Tibial artery (tissue), 4 donors: ENCODE results near the gene DIO1.

Source experiments
- DNase-seq, 2 donors: peaks; one replicate each; pipeline ENCODE4 v3.0.0-alpha.2; 2019
- H3K27ac ChIP-seq, 2 donors: fragments of 200-600 bp; sonication (generic) in 1 of 2; 1 replicate in 1 of 2; 2 replicates in 1 of 2; pipeline ENCODE4 v1.5.1; 2018 to 2019; ENCODE audit warnings: mild to moderate bottlenecking in 1 of 2
- H3K27me3 ChIP-seq, 2 donors: fragments of 200-600 bp; sonication (generic) in 1 of 2; one replicate each; pipeline versions ENCODE4 v1.5.1 to v1.6.0; 2016 to 2019
- H3K36me3 ChIP-seq, 3 donors: fragments of 200-600 bp; sonication (generic) in 2 of 3; one replicate each; pipeline ENCODE4 v1.5.1; 2016 to 2019; ENCODE audit warnings: mild to moderate bottlenecking in 2 of 3
- H3K4me1 ChIP-seq, 4 donors: fragments of 200-600 bp; sonication (generic) in 2 of 4; 1 replicate in 3 of 4; 2 replicates in 1 of 4; pipeline ENCODE4 v1.5.1; 2016 to 2019
- H3K4me3 ChIP-seq, 2 donors: fragments of 200-600 bp; sonication (generic) in 1 of 2; 1 replicate in 1 of 2; 2 replicates in 1 of 2; pipeline ENCODE4 v1.5.1; 2018 to 2019; ENCODE audit warnings: mild to moderate bottlenecking in 2 of 2
- H3K9me3 ChIP-seq, 3 donors: fragments of 200-600 bp; sonication (generic) in 1 of 3; one replicate each; pipeline ENCODE4 v1.5.1; 2016 to 2019
- CTCF ChIP-seq, 2 experiments: fragments of 200-600 bp in 1 of 2; fragments of 450-650 bp in 1 of 2; IDR thresholded peaks; one replicate each; pipeline ENCODE4 v1.5.1; 2017 to 2019; ENCODE audit warnings: antibody characterized with exemption in 2 of 2, mild to moderate bottlenecking in 1 of 2, moderate library complexity in 1 of 2
- intact Hi-C: fragments of 100-400 bp; cut with DNase I; formaldehyde crosslinking; loops from one replicate; pipeline ENCODE4 v1.15.0; 2023; ENCODE audit warnings: low total_unique reads

The DIO1 gene

GRCh38 chr1:53951697-53952096 lies 57.7 kb downstream of the DIO1 start:
- no peak for DNase-seq
- no peak overlapping the region for H3K27ac ChIP-seq
- intact Hi-C loops = loop anchor here (5.0 kb wide), 1 partner anchor 74 kb away; no protein-coding TSS in a partner anchor
- no peak overlapping the region for H3K4me3 ChIP-seq
- H3K27me3 ChIP-seq = no peaks in the 10 kb centered on the region
- H3K4me1 ChIP-seq = peaks cover 0 to 37% (median 15%) of the 10 kb centered on the region in 4 donors
- peaks cover 12 to 33% (median 30%) of the 10 kb centered on the region in 3 donors for H3K36me3 ChIP-seq
- no peaks in the 10 kb centered on the region for H3K9me3 ChIP-seq
- TF ChIP-seq CTCF (IDR thresholded peaks at IDR 0.05) = no peak

GRCh38 chr1:53954128-53954527 lies 60.1 kb downstream of the DIO1 start:
- Histone ChIP-seq H3K27ac (no peak overlapping the region), H3K4me1 (peaks cover 0 to 27% (median 3%) of the 10 kb centered on the region in 4 donors), H3K4me3 (no peak overlapping the region), H3K27me3 (no peaks in the 10 kb centered on the region), H3K36me3 (peaks cover 15 to 49% (median 38%) of the 10 kb centered on the region in 3 donors), H3K9me3 (no peaks in the 10 kb centered on the region)
- DNase-seq = no peak
- no peak for TF ChIP-seq CTCF (IDR thresholded peaks at IDR 0.05)
- intact Hi-C loops = loop anchor here (5.0 kb wide), 1 partner anchor 77 kb away; no protein-coding TSS in a partner anchor

- H3K36me3 ChIP-seq = peaks cover 25 to 68% (median 59%) of the 10 kb centered on the region in 3 donors
- TF ChIP-seq CTCF (IDR thresholded peaks at IDR 0.05) = no peak
- intact Hi-C loops = no loop called here
- H3K9me3 ChIP-seq = no peaks in the 10 kb centered on the region
- peaks cover 0 to 11% (median 3%) of the 10 kb centered on the region in 4 donors for H3K4me1 ChIP-seq
- no peak overlapping the region for H3K27ac ChIP-seq
- no peaks in the 10 kb centered on the region for H3K27me3 ChIP-seq
- no peak for DNase-seq
- H3K4me3 ChIP-seq = no peak overlapping the region
Observed at GRCh38 chr1:53956308-53957168, 62.6 kb downstream of the DIO1 start.

GRCh38 chr1:53957194-53957818 lies 63.3 kb downstream of the DIO1 start:
- H3K36me3 ChIP-seq = peaks cover 24 to 68% (median 60%) of the 10 kb centered on the region in 3 donors
- no peaks in the 10 kb centered on the region for H3K9me3 ChIP-seq
- no peak for DNase-seq
- H3K4me3 ChIP-seq = no peak overlapping the region
- intact Hi-C loops = no loop called here
- no peak for TF ChIP-seq CTCF (IDR thresholded peaks at IDR 0.05)
- H3K27ac ChIP-seq = no peak overlapping the region
- H3K27me3 ChIP-seq = no peaks in the 10 kb centered on the region
- H3K4me1 ChIP-seq = peaks cover 0 to 11% (median 3%) of the 10 kb centered on the region in 4 donors

- peaks cover 33 to 72% (median 60%) of the 10 kb centered on the region in 3 donors for H3K36me3 ChIP-seq
- intact Hi-C loops = no loop called here
Observed at GRCh38 chr1:53959664-53960250, 65.8 kb downstream of the DIO1 start.

More at GRCh38 chr1:53959664-53960250, 65.8 kb downstream of the DIO1 start:
- Histone ChIP-seq H3K27ac (no peak overlapping the region), H3K4me3 (no peak overlapping the region), H3K27me3 (no peaks in the 10 kb centered on the region), H3K9me3 (no peaks in the 10 kb centered on the region), H3K4me1 (peaks cover 0 to 11% (median 3%) of the 10 kb centered on the region in 4 donors)
- no peak for DNase-seq
- TF ChIP-seq CTCF (IDR thresholded peaks at IDR 0.05) = peak; percentile 37 to 56
